Liver (tissue), 9 donors: ENCODE data around the gene PSMB10. TPM values are rescaled to one million over a fixed set of nuclear protein-coding genes. Genes with fewer than 3 reads are reported as not detected.

Experiments used
- DNase-seq: peaks from one replicate; pipeline ENCODE4 v3.0.0-alpha.2; 2017; ENCODE audit warnings: low spot score
- H3K27ac ChIP-seq, 2 donors: one replicate each; pipeline ENCODE4 v1.7.0; 2013; ENCODE audit warnings: inconsistent platforms in 2 of 2, low read length in 2 of 2, control low read depth in 1 of 2, low read depth in 1 of 2, mild to moderate bottlenecking in 1 of 2
- H3K27me3 ChIP-seq, 4 donors: one replicate each; pipeline versions ENCODE4 v1.6.1 to v1.7.0; 2013; ENCODE audit warnings: low read length in 3 of 4, inconsistent platforms in 1 of 4, mild to moderate bottlenecking in 1 of 4, moderate library complexity in 1 of 4; ENCODE audit not compliant: control insufficient read depth in 4 of 4, insufficient read depth in 4 of 4
- H3K36me3 ChIP-seq, 4 donors: one replicate each; pipeline versions ENCODE4 v1.6.1 to v1.7.0; 2013; ENCODE audit warnings: low read length in 3 of 4, mild to moderate bottlenecking in 3 of 4, low read depth in 1 of 4, moderate library complexity in 1 of 4; ENCODE audit not compliant: control insufficient read depth in 4 of 4, insufficient read depth in 3 of 4
- H3K4me1 ChIP-seq, 4 donors: one replicate each; pipeline versions ENCODE4 v1.6.1 to v1.7.0; 2013; ENCODE audit warnings: low read length in 3 of 4, mild to moderate bottlenecking in 3 of 4, moderate library complexity in 1 of 4; ENCODE audit not compliant: control insufficient read depth in 4 of 4, insufficient read depth in 4 of 4
- H3K4me3 ChIP-seq, 3 donors: one replicate each; pipeline versions ENCODE4 v1.6.1 to v1.7.0; 2013; ENCODE audit warnings: low read length in 3 of 3, control low read depth in 1 of 3, low read depth in 1 of 3, mild to moderate bottlenecking in 1 of 3
- H3K9ac ChIP-seq, 2 donors: one replicate each; pipeline ENCODE4 v1.7.0; 2013; ENCODE audit warnings: low read length in 2 of 2, mild to moderate bottlenecking in 2 of 2, moderate library complexity in 2 of 2, control low read depth in 1 of 2, low read depth in 1 of 2
- H3K9me3 ChIP-seq, 4 donors: one replicate each; pipeline versions ENCODE4 v1.6.1 to v1.7.0; 2013; ENCODE audit warnings: low read length in 3 of 4; ENCODE audit not compliant: control insufficient read depth in 4 of 4
- ATF3 ChIP-seq: IDR thresholded peaks from 2 replicates; pipeline ENCODE4 v1.6.1; 2016; ENCODE audit warnings: antibody characterized with exemption
- CTCF ChIP-seq: fragments of 150-350 bp; IDR thresholded peaks from 2 replicates; pipeline ENCODE4 v1.5.1; 2017; ENCODE audit warnings: improper control_type of control experiment, low read depth, low read length; ENCODE audit not compliant: missing input control
- EGR1 ChIP-seq, 2 donors: IDR thresholded peaks; 2 replicates each; pipeline ENCODE4 v1.6.1; 2016 to 2018; ENCODE audit warnings: antibody characterized with exemption in 2 of 2, low read depth in 2 of 2
- FOXA1 ChIP-seq: IDR thresholded peaks from 2 replicates; pipeline ENCODE4 v1.6.1; 2016; ENCODE audit warnings: antibody characterized with exemption
- FOXA2 ChIP-seq: IDR thresholded peaks from 2 replicates; pipeline ENCODE4 v1.6.1; 2016; ENCODE audit warnings: antibody characterized with exemption
- GABPA ChIP-seq, 2 donors: IDR thresholded peaks in 1 of 2; conservative IDR thresholded peaks in 1 of 2; 2 replicates each; pipeline ENCODE4 v1.6.1; 2016; ENCODE audit warnings: antibody characterized with exemption in 2 of 2, mild to moderate bottlenecking in 1 of 2, moderate library complexity in 1 of 2
- HNF4A ChIP-seq, 2 donors: conservative IDR thresholded peaks; 2 replicates each; pipeline ENCODE4 v1.6.1; 2016; ENCODE audit warnings: antibody characterized with exemption in 2 of 2, mild to moderate bottlenecking in 2 of 2
- HNF4G ChIP-seq: IDR thresholded peaks from 2 replicates; pipeline ENCODE4 v1.6.1; 2016; ENCODE audit warnings: antibody characterized with exemption
- JUND ChIP-seq, 2 donors: IDR thresholded peaks; 2 replicates each; pipeline ENCODE4 v1.6.1; 2016; ENCODE audit warnings: antibody characterized with exemption in 2 of 2
- MAX ChIP-seq: IDR thresholded peaks from 2 replicates; pipeline ENCODE4 v1.6.1; 2016; ENCODE audit warnings: antibody characterized with exemption
- NR2F2 ChIP-seq: IDR thresholded peaks from 2 replicates; pipeline ENCODE4 v1.6.1; 2016; ENCODE audit warnings: antibody characterized with exemption
- RAD21 ChIP-seq, 2 donors: IDR thresholded peaks; 2 replicates each; pipeline ENCODE4 v1.6.1; 2016; ENCODE audit warnings: antibody characterized with exemption in 2 of 2, mild to moderate bottlenecking in 2 of 2
- REST ChIP-seq: IDR thresholded peaks from 2 replicates; pipeline ENCODE4 v1.6.1; 2016; ENCODE audit warnings: antibody characterized with exemption, mild to moderate bottlenecking
- RXRA ChIP-seq, 2 donors: IDR thresholded peaks; 2 replicates each; pipeline ENCODE4 v1.6.1; 2017 to 2018; ENCODE audit warnings: antibody characterized with exemption in 2 of 2, mild to moderate bottlenecking in 1 of 2
- SP1 ChIP-seq: IDR thresholded peaks from 2 replicates; pipeline ENCODE4 v1.6.1; 2018; ENCODE audit warnings: antibody characterized with exemption, mild to moderate bottlenecking
- TAF1 ChIP-seq: conservative IDR thresholded peaks from 2 replicates; pipeline ENCODE4 v1.6.1; 2016; ENCODE audit warnings: antibody characterized with exemption, mild to moderate bottlenecking
- YY1 ChIP-seq: IDR thresholded peaks from 2 replicates; pipeline ENCODE4 v1.6.1; 2016; ENCODE audit warnings: antibody characterized with exemption, mild to moderate bottlenecking
- ZBTB33 ChIP-seq: IDR thresholded peaks from 2 replicates; pipeline ENCODE4 v1.6.1; 2016; ENCODE audit warnings: antibody characterized with exemption
- WGBS: extraction: QIAGEN DNeasy Blood & Tissue Kit; methylation state at CpG from one replicate; pipeline ENCODE4 v1.1.7; 2013; 5-methylcytosine and 5-hydroxymethylcytosine counted together
- polyA plus RNA-seq, 2 donors: library from polyadenylated mRNA; stranded (reverse) in 1 of 2; unstranded in 1 of 2; fragments of 200-250 nt in 1 of 2; fragments of >200 nt in 1 of 2; fragmentation: Nextera tagmentation in 1 of 2; extraction: Ambion mirVana in 1 of 2; gene quantifications; one replicate each; pipeline versions ENCODE4 v1.2.1 to v1.2.3, GENCODE V29; 2013 to 2015
- total RNA-seq, 2 donors: library from RNA; depleted of rRNA; stranded (reverse); fragments of >200 nt; gene quantifications; one replicate each; pipeline ENCODE4 v1.2.3, GENCODE V29; 2014
- donor health status: healthy.
- donor health status: healthy.
- donor health status: healthy.
- donor health status: healthy.
- donor health status: healthy.

Gene PSMB10
- total and polyA plus RNA-seq, 4 donors: 24.8 to 48.2 (median 32.3) TPM

- WGBS: 81% methylated on average over 2 of the region's 2 CpGs
- TF ChIP-seq SP1 (no peak), RXRA (IDR thresholded peaks at IDR 0.05) (no peak), NR2F2 (no peak), JUND (IDR thresholded peaks at IDR 0.05) (no peak), GABPA (IDR thresholded peaks at IDR 0.05 in 1 of 2, conservative IDR thresholded peaks at IDR 0.05 in 1 of 2) (no peak), HNF4G (no peak), ATF3 (no peak), EGR1 (IDR thresholded peaks at IDR 0.05; ENCODE audit: low read depth in 2 of 2) (no peak), FOXA2 (no peak), HNF4A (conservative IDR thresholded peaks at IDR 0.05) (no peak), FOXA1 (no peak), TAF1 (no peak), REST (no peak), RAD21 (IDR thresholded peaks at IDR 0.05) (no peak), CTCF (no peak), YY1 (no peak), ZBTB33 (no peak), MAX (no peak)
- no peak overlapping the region for H3K4me3 ChIP-seq
- no peaks in the 10 kb centered on the region for H3K9me3 ChIP-seq
- no peak overlapping the region for H3K27ac ChIP-seq
- H3K27me3 ChIP-seq: no peaks in the 10 kb centered on the region
- DNase-seq: no peak
- H3K4me1 ChIP-seq: peaks cover 3 to 29% (median 24%) of the 10 kb centered on the region in 4 donors
- peaks cover 0 to 23% (median 16%) of the 10 kb centered on the region in 4 donors for H3K36me3 ChIP-seq
- H3K9ac ChIP-seq: no peak overlapping the region
These were observed 26.5 kb downstream of the PSMB10 start for GRCh38 chr16:67910158-67910557.
